GM12865 (cell line): ENCODE measurements around the gene RBBP9.

ENCODE experiments used
- DNase-seq: peaks from one replicate; pipeline ENCODE4 v3.0.0; 2010; ENCODE audit warnings: low read depth
- H3K4me3 ChIP-seq: 2 replicates; pipeline ENCODE4 v1.5.1; 2011; ENCODE audit warnings: mild to moderate bottlenecking, low read depth, low read length, control low read depth
- TF ChIP-seq, protein P1 (sequence below): IDR thresholded peaks from 2 replicates; pipeline ENCODE4 v1.5.1; 2011; ENCODE audit warnings: low read length, control low read depth, low read depth, inconsistent platforms; ENCODE audit not compliant: insufficient read depth; ENCODE audit errors: missing control alignments

Gene RBBP9

GRCh38 chr20:18496740-18497592 lies at the start of gene RBBP9:
TSS of gene RBBP9 (minus strand) at chr20:18497225. CDS start at chr20:18497167, 58 bp downstream.
- peak; percentile 87 for DNase-seq
- H3K4me3 ChIP-seq = peak within 1 kb of the TSS; percentile 79
- TF ChIP-seq, protein P1, sequence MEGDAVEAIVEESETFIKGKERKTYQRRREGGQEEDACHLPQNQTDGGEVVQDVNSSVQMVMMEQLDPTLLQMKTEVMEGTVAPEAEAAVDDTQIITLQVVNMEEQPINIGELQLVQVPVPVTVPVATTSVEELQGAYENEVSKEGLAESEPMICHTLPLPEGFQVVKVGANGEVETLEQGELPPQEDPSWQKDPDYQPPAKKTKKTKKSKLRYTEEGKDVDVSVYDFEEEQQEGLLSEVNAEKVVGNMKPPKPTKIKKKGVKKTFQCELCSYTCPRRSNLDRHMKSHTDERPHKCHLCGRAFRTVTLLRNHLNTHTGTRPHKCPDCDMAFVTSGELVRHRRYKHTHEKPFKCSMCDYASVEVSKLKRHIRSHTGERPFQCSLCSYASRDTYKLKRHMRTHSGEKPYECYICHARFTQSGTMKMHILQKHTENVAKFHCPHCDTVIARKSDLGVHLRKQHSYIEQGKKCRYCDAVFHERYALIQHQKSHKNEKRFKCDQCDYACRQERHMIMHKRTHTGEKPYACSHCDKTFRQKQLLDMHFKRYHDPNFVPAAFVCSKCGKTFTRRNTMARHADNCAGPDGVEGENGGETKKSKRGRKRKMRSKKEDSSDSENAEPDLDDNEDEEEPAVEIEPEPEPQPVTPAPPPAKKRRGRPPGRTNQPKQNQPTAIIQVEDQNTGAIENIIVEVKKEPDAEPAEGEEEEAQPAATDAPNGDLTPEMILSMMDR = no peak

GRCh38 chr20:18545566-18545965 lies 48.5 kb upstream of the RBBP9 start:
- no peak overlapping the region for H3K4me3 ChIP-seq
- DNase-seq = no peak
- TF ChIP-seq, protein P1 = no peak

GRCh38 chr20:18543932-18544331 lies 46.9 kb upstream of the RBBP9 start:
- no peak for DNase-seq
- TF ChIP-seq, protein P1 = no peak
- H3K4me3 ChIP-seq = no peak overlapping the region

DNA sequence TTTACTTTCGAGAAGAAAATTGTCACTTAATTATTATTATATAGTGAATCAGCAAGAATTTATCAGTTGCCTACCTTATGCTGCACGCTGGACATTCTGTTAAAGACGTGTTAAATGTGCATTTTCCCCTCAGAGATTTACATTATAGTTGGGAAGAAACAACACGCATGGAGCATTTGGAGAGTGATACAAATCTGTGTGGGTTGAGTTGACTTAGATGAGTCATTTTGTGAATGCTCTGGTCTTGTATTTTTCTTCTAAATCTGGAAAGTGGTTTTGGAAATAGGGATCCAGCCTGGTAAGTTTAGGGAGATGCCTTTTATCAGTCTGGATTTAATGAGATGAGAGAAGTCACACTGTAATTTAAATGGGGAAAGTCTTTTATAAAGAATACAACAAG lies 46.2 kb upstream of the RBBP9 start:
- DNase-seq = no peak
- TF ChIP-seq, protein P1 = no peak
- H3K4me3 ChIP-seq = no peak overlapping the region

GRCh38 chr20:18541741-18542140 lies 44.7 kb upstream of the RBBP9 start:
- no peak overlapping the region for H3K4me3 ChIP-seq

GRCh38 chr20:18537651-18538050 lies 40.6 kb upstream of the RBBP9 start:
- H3K4me3 ChIP-seq = no peak overlapping the region
- no peak for DNase-seq
- TF ChIP-seq, protein P1 = no peak

More at GRCh38 chr20:18541741-18542140, 44.7 kb upstream of the RBBP9 start:
- TF ChIP-seq, protein P1 = no peak
- no peak for DNase-seq
